HTR-8/SVneo (cell line): Measurements from ENCODE around the gene IPO9.

Source experiments
- DNase-seq: peaks from one replicate; pipeline ENCODE4 v3.0.0; 2011; ENCODE audit warnings: low spot score, mixed read lengths; ENCODE audit not compliant: insufficient read length
- FAIRE-seq: peaks from 2 replicates; lab custom pipeline; 2011; peaks lifted over from hg19 to GRCh38; lab: Jason Lieb, UNC

IPO9 gene

DNA sequence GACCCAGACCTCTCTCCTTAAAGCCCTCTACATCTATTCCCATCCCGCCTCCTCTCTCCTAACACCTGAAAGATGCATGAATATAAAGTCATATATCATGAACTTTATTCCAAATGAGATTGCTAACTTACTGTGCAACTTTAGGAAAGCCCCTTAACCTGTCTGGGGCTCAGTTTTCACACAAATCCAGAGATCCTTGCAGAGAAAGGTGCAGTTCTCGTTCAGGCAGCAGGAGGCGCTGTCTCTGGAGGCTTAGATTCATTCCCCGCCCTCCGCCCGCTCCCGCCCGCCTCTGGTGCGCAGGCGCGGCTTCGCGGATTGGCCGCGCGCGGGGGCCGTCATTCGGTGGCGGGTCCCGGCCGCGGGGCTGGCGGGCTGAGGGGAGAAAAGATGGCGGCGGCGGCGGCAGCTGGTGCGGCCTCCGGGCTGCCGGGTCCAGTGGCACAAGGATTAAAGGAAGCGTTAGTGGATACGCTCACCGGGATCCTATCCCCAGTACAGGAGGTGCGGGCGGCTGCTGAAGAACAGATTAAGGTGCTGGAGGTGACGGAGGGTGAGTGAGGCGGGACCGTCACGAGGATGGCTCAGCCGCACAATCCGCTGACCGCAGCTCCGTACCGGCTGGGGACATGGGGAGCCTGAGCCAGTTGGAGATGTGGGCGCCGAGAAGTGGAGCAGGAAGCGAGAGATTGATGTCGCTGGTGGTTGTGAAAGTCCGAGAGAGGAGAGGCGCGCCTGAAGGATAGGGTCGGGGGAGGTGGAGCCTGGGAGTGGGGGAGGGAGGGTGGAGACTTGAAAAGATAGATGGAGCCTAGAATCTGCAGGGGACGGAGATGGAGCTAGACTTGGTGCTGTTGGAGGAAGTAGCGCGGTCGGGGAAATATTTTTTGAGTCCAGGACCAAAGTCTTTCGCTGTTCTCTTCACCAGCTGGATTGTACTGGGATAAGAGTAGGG, at the start of gene IPO9:
Gene IPO9, plus strand, starts transcription at position 338 of the 955 bp plus-strand sequence. Its CDS starts 53 bp downstream, at position 391.
- DNase-seq (peak; percentile 96), FAIRE-seq (peak; percentile 9)

DNA sequence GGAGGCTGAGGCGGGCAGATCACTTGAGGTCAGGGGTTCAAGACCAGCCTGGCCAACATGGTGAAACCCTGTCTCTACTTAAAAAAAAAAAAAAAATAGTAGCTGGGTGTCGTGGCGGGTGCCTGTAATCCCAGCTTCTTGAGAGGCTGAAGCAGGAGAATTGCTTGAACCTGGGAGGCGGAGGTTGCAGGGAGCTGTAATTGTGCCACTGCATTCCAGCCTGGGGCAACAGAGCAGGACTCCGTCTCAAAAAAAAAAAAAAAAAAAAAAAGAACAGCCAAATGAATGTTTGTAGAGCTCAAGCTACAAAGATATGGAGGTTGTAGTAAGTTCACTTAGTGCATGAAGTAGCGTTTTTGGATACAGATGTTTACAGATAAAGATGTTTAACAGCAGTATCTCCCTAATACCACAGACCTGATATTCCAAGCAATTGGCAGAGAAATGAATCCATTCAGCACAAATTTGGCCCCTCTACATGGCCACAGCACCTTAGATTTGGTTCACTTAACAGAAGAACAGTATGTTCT, 49.5 kb upstream of the IPO9 start:
- no peak for FAIRE-seq
- no peak for DNase-seq

DNA sequence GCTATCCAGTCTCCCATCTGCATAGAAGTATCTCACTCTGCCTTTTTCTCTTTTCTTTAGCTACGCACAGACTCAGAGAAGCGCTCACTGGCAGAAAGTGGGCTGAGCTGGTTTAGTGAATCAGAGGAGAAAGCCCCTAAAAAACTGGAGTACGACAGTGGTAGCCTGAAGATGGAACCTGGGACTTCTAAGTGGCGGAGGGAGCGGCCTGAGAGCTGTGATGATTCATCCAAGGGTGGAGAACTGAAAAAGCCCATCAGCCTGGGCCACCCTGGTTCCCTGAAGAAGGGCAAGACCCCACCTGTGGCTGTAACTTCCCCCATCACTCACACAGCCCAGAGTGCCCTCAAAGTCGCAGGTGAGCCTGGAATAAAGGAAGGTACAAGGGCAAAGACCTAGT, 48.0 kb upstream of the IPO9 start:
- FAIRE-seq (no peak), DNase-seq (no peak)

DNA sequence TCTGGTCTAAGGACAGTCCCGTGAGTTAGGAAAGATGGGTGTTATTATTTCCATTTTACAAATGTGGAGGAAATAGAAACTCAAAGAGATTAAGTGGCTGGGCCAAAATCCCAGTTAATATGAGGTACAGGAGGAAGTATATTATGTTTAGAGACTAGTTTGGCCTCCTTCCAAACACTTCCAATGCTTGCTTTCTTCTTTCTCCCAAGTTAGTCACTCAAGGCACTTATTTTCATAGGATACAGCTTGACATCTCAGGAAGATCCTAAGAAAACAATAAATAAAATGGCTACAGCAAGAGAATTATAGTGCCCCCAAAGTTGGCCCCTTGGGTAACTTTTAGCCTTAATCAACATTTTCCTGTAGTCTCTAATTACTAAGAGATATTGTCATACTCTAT, 47.5 kb upstream of the IPO9 start:
- no peak for FAIRE-seq

DNA sequence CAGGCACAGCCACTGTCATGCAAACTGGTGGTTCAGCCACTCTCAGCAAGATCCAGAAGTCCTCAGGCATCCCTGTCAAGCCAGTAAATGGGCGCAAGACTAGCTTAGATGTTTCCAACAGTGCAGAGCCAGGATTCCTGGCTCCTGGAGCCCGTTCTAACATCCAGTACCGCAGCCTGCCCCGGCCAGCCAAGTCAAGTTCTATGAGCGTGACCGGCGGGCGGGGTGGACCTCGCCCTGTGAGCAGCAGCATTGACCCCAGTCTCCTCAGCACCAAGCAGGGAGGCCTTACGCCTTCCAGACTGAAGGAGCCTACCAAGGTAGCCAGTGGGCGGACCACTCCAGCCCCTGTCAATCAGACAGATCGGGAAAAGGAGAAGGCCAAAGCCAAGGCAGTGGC, 46.6 kb upstream of the IPO9 start:
- FAIRE-seq (no peak), DNase-seq (no peak)

More for the DNA sequence above, 47.5 kb upstream of the IPO9 start:
- no peak for DNase-seq

DNA sequence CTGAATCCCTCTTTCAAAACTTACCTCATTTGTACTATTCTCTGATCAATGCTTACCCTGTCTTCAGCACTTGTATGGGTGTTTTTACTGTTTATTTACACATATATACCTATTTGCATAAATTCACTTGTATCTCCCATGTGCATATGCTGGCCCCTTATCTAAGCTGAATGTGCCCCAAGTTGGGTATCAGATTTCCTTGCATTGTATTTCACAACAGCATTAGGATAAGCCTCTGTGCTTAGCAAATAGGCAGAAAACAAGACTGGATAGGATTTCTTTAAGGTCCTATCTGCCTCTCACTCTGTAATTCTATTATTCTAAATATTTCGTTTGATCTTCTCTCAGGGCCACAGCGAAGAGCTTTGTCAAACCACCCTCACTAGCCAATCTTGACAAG, 45.9 kb upstream of the IPO9 start:
- DNase-seq = no peak
- FAIRE-seq = no peak

DNA sequence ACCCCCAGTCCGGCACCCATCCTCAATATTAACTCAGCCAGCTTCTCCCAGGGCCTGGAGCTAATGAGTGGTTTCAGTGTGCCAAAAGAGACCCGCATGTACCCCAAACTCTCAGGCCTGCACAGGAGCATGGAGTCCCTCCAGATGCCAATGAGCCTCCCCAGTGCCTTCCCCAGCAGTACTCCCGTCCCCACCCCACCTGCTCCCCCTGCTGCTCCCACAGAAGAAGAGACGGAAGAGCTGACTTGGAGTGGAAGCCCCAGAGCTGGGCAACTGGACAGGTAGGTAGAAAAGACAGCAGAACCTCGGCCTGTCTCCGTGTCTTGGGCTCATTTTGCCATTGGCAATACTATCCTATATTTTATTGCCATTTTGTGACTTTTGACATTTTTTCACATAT, 45.4 kb upstream of the IPO9 start:
- DNase-seq (no peak), FAIRE-seq (no peak)

DNA sequence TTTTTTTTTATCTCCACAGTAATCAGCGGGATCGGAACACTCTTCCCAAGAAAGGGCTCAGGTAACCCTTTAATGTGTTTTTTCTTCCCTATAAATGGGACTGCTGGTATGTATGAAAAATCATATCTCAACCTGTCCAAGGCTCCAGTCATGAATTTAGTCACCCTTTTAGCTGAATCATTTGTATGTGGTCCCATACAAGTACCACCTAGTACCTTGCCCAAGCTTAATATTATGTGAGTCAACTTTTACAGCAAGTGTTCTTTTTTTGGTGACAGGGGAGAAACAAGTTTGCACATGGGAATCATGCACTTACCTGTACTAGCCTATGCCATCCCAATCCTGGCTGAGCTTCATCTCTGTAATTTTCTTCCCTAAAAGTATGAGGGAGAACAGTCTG, 43.7 kb upstream of the IPO9 start:
- FAIRE-seq = no peak
- DNase-seq = no peak

DNA sequence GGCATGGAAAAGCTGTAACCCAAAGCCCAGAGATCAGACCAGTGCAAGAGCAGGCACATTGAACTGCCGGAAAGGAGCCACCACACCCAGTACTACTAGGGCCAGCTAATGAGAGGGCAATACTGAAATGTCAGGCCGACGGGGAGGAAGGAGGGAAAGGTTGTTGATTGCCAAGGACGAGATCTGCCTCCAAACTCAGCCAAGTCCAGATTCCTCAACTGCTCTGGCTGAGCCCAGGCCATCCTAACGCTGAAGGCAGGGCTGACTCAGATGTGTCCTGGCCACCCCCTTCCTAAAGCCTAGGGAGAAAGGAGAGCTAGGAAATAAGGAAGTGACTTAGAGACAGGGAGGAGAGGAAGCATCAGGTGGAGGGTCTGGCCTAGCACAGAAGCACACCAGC, 42.1 kb upstream of the IPO9 start:
- FAIRE-seq (no peak), DNase-seq (no peak)

DNA sequence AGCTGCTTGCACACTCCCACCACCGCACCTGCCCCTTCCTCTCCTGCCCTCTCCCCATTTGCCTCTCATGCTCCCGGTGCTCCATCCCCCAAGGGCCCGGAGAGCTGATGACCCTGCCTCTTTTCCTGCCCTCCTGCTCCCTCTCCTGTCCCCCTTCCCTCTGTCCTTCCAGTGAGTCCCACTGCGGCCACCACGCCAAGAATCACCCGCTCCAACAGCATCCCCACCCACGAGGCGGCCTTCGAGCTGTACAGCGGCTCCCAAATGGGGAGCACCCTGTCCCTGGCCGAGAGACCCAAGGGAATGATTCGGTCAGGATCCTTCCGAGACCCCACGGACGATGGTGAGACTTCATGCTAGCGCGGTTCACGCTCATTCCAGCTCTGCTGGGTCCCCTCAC, 40.7 kb upstream of the IPO9 start:
- DNase-seq (no peak), FAIRE-seq (no peak)

DNA sequence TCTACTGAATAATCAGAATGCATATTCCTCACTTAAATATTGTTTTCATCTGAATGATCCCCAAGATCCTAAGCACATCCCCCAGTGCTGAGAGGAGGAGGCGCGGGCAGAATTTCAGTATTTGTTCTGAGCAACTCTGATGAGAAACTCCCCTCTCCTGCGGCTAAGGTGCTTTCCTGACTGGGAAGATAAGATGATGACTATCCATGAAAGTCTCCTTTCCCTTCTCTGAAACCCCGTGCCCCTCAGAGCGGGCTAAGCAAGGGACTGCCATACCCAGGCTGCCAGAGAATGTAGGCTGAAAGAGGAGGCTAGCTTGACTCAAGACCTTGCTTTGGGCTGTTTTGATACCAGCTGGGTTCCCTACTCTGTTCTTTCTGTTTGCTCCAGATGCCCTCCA, 39.7 kb upstream of the IPO9 start:
- no peak for DNase-seq
- no peak for FAIRE-seq

DNA sequence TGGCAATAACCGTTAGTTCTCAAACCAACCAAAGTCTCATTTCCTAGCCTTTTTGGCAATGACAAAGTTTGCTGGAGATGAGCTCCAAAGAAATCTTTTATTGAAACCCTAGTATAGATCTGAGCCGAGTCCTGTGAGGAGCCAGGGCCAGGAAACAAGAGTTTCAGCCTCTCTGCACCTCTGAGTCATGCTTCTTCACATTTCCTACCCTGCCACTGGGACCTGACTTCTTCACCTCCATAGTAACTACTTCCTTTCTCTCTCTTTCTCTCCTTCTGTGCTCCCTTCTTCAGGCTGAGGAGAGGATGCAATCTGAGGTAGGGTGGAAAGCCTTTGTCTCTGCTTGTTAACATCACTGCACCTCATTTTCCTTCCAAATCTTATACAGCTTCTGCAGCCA, 38.7 kb upstream of the IPO9 start:
- no peak for FAIRE-seq
- no peak for DNase-seq

DNA sequence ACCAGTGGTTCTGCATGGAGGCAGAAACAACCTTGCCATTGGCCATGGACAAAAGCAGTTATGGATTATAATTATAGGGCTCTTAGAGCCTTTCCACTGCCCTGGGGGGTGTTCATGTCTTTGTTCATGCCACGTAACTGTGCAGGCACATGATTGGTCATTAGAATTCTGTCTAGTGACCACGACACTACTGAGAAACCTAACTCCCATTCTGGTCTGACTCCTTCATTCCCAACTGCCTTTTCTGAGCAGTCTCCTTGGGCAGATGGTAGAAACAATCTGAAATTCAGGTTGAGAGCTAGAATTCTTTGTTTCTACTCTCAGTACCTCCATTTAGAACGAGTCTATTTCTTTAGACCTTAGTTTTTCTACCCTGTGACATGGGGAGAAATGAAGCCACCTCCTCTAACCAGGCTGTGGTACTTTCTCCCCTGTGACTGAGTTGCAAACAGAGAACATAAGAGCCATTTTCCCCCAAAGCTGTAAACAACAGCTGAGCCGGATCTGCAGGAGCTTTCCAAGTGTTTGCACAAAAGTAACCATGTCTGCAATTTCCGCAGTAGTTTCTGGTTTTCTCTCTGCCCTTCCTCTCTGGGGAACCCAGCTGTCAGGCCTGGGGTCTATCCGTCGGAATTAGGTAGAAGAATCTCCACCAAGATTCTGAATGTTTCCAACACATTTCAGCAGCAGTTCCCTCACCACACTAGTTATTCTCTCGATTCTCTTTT, 37.7 kb upstream of the IPO9 start:
- FAIRE-seq = no peak
- no peak for DNase-seq

DNA sequence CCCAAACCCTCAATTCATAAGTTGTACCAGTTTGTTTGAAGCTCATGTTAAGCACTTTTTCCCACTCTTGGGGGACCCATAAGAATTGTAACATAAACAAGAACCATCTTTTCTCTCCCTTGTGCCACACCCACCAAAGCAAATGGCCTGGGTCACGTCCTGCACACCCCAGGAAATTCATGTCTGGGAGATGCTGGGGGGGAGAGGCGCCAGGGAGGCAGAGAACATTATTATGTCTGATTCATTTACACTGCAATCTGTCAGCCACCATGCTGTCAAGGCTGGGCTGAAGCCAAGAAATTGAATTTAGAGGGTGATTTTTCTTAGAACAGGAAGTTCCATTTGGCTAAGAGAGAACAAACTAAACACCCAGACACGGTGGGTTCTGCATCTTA, 37.2 kb upstream of the IPO9 start:
- DNase-seq (peak; percentile 36), FAIRE-seq (no peak)

DNA sequence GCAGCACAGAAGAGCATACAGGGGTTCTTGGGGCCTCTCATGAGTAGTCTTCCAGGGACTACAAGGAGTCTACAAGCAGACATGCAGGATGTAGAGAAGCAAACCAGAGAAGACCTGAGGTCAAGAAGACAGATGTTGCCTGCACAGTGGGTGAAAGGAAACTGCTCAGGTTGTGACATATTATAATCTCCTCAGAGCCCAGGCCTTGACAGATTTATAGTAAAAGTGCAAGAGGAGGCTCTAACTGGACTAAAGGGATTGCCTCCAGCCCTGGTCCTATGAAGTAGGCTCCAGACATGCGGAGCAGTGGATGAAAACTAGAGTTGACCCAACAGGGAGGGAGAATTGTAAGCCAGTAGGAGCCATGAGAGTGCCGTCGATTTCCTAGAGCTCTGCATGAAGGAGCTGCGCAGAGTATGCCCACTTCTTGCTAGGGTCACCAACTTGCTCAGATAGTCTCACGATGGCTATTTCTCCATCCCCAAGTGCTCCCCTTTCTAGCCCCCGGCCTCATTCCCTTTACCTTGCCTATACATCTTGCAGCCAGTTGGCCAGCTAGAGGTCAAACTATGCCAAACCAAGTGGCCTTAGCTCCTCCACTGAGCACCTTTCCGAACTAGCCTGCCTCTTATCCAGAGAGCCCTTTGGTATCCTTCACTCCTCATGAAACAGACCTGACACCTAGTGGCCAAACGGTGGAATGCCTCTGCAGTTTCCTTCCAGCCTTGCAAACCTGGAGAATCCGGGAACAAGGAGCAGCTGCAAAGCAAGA, 36.2 kb upstream of the IPO9 start:
- FAIRE-seq (peak; percentile 54), DNase-seq (peak; percentile 90)

DNA sequence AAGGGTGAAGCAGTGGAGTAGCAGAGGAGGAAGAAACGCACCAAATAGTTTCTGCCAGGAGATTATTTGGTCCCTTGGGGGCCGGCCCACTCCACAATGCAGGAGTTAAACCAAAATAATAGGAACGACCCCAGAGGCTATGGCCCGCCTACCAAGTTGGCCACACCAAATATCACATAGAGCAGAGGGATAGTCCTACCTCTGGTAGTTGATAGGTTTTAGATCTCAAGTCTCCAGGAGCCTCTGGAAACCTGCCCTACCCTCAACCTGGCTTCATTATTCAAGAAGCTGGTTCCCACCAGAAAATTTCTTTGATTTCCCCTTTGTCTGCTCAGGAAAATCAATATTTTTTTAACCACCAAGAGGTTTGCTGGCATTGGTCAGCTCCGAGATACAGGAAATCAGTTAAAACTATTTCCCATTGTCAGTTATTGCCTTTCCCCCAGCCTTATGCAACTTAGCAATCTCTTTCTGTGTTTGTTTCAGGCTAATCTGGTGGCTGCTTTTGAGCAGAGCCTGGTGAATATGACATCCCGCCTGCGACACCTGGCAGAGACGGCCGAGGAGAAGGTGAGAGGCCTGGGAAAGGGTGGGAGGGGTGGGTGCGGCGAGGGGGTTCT, 35.5 kb upstream of the IPO9 start:
- FAIRE-seq = no peak
- no peak for DNase-seq

DNA sequence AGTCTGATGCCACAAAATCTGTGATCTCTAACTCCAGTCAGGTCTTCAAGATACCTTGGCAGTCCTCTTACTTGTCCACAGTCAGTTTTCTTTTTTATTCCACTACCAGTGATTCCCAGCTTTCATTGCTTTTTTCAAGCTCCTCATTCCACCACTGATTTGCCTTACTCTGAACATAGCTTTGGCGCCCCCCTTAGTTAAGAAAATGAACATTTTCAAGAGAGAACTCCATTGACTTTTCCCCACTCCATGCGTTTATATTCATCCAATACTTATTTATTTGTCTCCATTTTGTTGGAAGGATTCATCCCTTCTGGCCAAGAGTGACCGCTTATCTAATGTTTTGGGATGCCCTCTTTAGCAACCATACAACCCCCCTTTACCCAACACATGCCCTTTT, 33.9 kb upstream of the IPO9 start:
- DNase-seq (peak; percentile 36), FAIRE-seq (no peak)

DNA sequence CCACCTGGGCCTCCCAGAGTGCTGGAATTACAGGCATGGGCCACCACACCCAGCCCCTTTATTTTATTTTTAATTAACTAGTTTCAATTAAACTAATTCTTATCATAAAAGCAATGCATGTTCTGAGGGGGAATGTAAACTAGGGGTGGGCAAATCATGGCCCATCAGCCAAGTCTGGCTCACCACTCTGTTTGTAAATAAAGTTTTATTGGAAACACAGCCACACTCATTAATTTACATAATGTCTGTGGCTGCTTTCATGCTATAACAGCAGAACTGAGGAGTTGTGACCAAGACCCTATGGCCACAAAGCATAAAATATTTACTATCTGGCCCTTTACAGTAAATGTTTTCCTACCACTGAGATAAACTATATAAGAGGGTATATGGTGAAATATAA, 28.7 kb upstream of the IPO9 start:
- FAIRE-seq = no peak

DNA sequence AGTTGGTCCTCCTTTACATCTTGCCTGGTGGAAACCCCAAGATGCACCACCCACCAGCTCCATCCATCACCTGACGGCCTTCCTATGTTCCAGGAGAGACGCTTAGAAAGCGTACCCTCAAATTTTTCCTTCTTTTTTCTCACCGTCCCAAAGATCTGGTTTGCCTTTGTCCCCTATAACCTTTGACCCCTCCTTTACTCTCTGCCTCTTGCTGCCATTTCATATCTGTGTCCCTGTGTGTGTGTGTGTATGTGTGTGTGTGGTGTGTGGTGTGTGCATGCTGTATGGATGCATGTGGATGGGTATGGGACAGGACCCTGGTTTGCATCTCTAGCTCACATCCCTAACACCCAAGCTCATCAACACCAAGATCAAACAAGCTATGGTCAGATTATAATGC, 22.2 kb upstream of the IPO9 start:
- peak; percentile 38 for FAIRE-seq
- no peak for DNase-seq

More for the DNA sequence above, 28.7 kb upstream of the IPO9 start:
- DNase-seq = no peak
